Left hindlimb (tissue), 1 donor: Measurements from ENCODE around the gene ZBTB37.
"Not testable (repeated sequence)": the region's sequence is repeated elsewhere in the genome, so short reads cannot be mapped to it uniquely, and the experiment has no call there.

ENCODE experiments used
- DNase-seq: peaks from one replicate; pipeline ENCODE4 v3.0.0-alpha.2; 2018

Gene ZBTB37

DNA sequence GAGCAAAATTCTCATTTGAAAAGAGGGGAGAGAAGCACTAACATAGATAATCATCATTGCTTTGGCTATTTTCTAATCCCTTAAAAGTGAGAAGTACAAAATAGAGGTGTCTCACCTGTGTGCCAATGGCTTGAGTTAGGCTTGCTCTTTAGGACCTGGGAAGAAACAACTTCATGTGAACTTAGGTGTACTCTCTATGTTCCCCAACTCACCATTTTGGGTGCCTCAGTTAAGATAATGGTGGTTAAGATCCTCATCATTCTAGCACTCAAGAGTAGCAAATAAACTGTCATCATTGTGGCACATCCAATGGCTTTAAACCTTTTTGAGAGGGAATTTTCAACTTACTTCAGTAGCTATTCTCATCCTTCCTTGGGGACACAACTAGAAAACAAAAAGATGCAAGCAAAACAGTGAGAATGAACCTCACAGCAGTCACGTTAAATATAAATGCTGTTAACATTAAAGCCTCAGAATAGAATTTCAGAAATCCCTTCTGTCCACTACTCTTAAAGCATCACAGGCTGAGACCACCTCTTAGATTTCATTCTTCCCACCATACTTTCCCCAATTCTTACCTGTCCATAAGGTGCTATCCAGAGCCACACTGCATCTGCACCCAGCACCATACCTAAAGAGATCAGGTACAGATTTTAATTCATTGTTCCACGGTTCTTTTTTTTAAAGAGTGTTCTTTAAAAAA lies 1.6 kb upstream of the ZBTB37 start:
- no peak for DNase-seq

DNA sequence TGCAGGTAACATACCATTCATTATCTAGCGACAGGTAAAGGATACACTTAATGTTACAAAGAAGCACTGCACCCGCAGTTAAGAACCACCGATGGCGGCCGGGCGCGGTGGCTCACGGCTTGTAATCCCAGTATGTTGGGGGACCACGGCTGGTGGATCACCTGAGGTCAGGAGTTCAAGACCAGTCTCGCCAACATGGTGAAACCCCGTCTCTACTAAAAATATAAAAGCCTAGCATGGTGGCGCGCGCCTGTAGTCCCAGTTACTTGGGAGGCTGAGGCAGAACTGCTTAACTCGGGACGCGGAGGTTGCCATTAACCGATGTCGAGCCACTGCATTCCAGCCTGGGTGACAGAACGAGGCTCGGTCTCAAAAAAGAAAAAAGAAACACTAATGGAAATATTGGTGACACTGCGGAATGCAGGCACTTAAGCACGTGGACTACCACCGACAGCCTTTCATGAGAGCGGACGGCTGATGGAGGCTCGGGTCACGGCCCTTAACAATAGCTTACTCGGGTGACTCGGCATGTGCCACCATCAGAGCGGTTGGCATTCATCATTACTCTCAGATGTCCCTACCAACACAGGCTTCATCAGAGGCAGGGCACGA lies 933 bp upstream of the ZBTB37 start:
- DNase-seq: peak; percentile 47

DNA sequence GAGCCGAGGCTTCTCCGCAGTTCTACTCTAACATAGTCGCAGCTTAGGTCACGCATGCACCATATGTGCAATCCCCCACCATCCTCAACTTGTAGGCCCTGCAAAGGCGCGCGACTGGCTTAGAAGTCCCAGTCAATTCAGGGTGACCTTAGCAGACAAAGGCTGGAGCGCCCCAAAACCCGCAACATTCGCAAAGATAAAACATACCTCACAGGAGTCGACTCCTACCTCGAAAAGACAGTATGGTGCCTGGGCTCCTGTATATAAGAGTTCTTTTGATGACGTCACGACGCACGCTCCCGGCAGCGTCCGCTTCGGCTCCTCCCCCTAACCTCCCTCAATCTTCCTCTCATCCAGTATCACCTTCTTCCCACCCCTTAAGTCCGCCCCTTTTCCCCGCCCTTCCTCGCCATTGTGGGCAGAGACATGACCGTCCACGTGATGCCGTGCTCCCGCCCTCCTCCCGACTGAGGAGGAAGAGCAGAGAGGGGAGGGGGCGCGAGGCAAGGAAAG lies 371 bp upstream of the ZBTB37 start, which contains the start of gene GAS5:
Gene GAS5 (minus strand): TSS at position 237 of the 513 bp plus-strand sequence.
- DNase-seq: peak; percentile 100

DNA sequence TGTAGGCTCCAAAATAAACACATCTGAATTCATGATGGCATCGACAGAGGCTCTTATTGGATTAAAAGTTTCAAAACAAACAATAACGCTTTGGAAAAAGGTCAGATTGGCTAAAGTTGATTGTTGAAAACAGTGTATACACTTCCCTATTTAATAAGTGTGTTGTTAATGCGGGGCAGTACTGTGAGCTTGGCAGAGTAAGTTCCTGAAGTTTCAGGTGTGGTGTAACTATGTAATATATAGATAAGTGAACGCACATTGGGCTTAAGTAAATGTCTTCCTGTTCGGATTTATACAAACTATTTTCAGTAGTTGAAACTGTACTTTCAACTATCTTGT lies 810 bp downstream of the ZBTB37 start:
- DNase-seq: no peak

DNA sequence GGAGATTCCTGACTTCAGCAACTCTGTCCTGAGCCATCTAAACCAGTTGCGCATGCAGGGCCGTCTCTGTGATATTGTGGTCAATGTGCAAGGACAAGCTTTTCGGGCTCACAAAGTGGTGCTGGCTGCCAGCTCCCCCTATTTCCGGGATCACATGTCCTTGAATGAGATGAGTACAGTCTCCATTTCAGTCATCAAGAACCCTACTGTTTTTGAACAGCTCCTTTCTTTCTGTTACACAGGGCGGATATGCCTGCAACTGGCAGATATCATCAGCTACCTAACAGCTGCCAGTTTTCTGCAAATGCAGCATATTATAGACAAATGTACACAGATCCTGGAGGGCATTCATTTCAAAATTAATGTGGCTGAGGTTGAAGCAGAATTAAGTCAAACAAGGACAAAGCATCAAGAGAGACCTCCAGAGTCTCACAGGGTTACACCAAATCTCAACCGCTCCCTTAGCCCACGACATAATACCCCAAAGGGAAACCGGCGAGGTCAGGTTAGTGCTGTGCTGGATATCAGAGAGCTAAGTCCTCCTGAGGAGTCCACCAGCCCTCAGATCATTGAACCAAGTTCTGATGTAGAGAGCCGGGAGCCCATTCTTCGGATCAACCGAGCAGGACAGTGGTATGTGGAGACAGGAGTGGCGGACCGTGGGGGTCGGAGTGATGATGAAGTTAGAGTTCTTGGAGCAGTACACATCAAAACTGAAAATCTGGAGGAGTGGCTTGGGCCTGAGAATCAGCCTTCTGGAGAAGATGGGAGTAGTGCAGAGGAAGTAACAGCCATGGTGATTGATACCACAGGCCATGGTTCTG lies 2.3 kb downstream of the ZBTB37 start:
- DNase-seq: no peak

DNA sequence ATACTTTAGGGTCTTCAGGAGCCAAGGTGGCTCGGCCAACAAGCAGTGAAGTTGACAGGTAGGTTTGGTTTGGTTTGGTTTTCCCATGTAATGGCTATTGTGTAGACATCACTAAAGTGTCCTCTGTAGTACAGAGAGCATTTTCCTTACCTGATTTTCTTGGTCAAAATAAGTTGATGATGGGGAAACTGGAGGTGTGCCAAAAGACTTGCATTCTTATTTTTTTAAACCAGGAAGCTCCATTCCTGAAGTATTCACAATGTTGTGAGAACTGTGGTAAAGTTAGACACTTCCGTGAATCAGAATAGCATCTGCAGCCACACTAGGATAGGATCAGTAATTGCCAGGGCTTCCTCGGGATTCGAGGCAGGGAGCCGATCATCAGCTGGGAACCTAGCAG lies 2.9 kb downstream of the ZBTB37 start:
- DNase-seq: no peak

DNA sequence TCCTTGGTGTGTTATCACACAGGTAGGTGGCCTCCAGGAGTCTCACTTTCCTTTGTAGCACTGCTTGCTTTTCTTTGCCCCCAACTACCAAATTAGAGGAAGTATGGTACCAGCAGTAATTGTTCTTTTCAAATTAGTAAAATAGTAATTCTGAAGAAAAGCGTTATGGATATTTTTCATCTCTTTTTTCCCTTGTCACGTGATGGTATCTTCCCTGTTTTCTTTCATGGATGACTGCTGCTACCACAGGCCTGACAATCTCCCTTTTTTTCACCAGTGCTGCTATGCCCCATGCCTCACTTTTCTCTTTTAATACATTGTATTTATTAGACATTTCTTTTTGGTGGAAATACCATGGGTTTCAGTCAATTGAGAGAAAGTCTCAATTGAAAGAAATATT lies 3.3 kb downstream of the ZBTB37 start:
- no peak for DNase-seq

DNA sequence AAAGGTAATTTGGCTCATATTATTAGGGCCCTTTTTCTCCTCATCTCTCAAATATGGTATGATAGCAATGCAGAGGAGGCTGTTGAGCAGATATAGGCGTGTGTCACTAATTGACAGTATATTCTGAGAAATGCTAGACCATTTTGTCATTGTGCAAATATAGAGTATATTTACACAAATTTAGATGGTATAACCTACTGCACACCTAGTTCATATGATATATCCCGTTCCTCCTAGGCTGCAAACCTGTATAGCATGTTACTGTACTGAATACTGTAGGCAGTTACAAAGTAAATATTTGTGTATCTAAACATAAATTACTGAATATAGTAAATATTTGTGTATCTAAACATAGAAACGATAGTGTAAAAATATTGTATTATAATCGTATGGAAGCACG lies 8.6 kb downstream of the ZBTB37 start:
- DNase-seq: no peak

DNA sequence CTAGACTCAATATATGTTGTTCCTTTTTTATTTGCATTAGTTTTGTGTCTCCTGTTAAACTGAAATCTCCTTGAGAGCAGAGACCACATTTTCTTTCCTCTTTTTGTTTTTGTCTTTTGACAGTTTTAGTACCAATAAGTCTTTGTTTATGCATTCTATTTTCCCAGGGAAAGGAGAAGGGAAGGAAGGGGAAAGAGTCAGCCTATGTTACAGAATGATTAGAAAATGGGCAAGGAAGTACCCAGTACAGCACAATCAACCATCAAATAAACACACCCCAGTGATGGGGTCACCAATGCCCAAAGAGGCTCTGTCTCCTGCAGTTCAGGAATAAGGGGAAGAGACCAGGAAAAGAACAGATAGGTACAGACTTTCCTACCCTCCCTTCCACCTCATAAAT lies 10.1 kb downstream of the ZBTB37 start:
- no peak for DNase-seq

DNA sequence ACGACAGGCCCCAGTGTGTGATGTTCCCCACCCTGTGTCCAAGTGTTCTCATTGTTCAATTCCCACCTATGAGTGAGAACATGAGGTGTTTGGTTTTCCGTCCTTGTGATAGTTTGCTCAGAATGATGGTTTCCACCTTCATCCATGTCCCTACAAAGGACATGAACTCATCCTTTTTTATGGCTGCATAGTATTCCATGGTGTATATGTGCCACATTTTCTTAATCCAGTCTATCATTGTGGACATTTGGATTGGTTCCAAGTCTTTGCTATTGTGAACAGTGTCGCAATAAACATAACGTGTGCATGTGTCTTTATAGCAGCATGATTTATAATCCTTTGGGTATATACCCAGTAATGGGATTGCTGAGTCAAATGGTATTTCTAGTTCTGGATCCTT lies 12.9 kb downstream of the ZBTB37 start:
- not testable (repeated sequence) for DNase-seq

DNA sequence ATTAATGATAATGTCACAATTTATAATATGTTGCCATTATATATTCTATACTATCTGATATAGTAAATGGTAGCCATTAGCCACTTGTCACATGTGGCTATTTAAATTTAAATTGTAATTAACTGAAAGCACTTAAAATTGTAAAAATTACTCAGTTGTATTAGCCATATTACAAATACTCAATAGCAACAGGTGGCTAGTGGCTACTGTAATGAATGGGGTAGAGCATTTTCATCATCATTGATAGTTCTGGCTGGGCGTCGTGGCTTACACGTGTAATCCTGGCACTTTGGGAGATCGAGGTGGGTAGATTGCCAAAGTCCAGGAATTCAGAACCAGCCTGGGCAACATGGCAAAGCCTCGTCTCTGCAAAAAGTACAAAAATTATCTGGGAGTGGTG lies 16.5 kb downstream of the ZBTB37 start:
- DNase-seq: no peak

DNA sequence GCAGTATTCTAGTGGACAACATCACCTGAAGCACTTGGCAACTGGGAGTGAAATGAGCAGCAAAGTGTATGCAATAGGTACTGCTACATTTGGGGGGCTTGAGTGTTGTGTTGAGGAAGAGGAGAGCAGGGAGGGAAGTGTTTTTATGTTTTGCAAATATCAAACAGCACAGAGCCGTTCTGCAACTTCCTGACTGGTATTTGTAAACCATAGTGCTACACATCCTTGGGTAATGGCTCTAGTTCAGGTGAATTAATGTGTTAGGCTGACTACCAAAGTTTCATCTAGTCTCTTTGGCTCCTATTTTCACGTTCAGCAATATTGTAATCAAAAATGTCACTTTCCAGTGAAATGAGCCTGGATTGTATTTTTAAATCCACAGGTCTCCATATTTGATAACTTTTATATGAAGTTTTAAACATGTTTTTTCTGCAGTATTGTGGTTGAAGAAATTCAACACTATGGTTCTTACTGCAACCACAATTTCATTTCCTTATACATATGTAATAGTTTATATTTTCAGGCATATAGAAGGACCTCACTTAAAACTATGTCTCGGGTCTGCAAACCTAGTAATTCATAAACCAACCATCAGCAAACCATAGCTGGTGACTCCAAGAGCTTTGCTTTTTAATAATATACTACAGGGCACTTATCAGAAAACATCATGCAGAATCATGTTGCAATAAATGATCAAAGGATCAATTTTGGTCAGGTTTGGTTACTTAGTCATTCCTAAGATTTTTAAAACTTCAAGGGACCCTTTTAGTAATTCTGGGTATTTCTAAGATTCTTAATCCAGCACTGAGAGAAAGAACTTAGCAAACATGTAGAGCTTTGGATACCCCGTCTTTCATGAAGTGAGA lies 18.8 kb downstream of the ZBTB37 start:
- no peak for DNase-seq

DNA sequence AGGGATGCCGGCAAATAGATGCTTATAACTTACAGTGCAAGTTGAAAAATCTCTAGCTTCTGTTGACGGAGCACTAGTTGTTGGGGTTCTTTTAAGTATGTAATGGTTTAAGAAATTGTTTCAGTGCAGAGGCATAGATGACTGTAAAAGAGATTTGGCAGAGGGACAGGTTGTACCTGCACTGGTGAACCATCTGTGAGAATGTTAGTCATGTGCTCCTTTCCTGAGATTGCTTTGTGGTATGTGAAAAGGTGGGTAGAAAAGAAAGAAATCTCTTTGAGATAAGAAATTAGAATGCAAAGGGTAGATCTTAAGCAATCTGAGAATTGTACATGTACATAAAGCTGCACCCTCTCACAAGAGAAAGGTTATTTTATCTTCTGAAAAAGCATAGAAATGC lies 19.4 kb downstream of the ZBTB37 start:
- no peak for DNase-seq

DNA sequence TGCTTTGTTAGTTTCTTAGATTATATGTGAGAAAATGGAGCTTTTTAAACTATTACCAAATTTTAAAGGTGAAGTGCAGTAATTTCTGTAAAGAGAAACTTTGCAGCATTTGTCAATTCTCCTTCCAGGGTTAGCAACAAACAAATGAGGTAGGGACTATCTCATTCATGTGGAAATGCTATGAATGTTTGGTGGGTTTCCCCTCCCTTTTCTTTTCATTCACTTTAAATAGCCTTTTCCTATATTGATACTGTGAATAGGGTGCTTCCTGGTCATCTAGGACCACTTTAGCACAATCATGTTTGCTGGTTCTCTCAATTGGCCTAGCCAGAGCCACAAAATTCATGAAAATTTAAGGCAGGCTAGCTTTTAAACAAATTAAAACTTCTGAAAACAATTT lies 20.6 kb downstream of the ZBTB37 start:
- DNase-seq: no peak

DNA sequence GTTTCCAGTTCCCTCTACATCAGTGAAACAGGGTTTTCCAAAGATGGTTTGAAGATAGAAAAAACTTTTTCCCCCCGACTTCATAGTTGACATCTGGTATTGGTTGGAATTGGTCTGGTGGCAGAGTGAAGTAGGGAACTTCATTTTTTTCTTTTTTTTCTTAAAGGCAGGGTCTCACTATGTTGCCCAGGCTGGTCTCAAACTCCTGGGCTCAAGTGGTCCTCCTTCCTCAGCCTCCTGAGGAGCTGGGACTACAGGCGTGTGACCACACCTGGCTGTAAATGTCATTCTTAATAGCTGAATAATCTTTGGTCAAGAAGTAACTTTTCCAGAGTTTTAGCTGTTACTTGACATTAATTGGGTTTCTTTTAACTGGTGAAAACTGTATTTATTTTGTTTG lies 21.7 kb downstream of the ZBTB37 start:
- no peak for DNase-seq

DNA sequence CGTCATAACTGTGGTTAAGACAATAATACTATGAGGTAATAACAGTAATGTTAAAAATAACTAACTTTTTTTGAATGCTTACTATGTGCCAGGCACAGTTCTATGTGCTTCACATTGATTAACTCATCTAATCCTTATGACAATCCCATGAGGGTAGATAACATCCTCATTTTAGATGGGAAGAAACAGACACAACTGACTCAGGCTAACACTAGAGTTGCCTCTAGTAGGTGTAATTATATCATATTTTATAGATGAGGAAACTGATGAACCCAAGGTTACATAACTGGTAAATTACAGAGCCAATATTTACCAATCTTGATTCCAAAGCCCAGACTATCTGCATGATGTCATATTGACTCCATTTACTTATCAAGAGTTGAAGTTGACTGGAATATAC lies 25.4 kb downstream of the ZBTB37 start:
- no peak for DNase-seq

DNA sequence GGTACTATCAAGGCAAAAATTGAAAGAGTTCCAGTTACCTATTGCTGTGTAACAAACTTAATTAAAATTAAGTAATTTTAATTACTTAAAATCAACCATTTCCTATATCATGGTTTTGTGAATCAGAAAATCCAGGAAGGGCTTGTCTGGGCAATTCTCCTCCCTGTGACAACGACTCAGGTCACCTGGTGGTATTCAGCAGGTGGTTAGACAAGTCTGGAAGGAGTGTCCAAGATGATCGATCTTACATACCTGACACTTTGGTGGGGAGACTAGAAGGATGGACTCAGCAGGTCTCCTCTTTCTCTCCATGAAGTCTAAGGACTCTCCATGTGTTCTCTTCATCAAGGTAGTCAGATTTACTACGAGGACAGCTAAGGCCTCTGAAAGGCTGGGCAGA lies 26.0 kb downstream of the ZBTB37 start:
- DNase-seq: no peak

DNA sequence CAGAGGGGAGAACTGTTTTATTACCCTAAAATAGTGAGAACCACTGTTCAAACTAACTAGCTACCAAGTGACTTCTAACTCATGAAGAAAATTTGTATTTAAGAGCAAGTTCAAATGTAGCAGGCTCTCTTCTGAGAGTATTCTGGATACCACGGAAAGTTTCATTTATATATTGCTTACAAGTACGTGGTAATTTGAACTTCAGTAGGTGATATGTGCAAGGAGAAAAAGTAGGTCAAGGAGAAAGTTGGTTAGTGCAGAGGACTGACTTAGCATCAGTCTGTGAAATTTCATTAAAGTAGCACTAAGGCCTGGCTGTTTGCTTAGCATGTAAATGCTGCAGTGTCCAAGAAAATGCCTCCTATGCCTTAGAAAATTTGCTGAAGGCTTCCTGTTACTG lies 32.2 kb downstream of the ZBTB37 start:
- no peak for DNase-seq

DNA sequence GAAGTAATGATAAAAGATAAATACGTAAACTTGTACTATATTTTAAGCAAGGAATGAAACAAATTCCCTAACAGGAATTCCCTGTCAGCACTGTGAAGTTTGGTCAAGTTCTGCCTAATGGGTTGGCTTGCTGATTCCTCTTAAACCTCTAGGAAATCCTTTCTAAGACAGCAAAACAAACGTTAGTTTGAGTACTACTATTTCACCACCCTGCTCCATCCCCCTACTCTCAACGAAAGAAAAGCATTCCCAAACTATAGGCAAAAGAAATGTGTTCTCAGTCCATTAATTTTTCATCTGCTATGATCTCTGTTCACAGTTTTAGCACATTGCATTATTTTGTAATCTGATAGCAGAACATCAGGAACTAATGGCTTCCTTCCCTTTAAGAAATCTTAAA lies 32.8 kb downstream of the ZBTB37 start:
- DNase-seq: no peak

DNA sequence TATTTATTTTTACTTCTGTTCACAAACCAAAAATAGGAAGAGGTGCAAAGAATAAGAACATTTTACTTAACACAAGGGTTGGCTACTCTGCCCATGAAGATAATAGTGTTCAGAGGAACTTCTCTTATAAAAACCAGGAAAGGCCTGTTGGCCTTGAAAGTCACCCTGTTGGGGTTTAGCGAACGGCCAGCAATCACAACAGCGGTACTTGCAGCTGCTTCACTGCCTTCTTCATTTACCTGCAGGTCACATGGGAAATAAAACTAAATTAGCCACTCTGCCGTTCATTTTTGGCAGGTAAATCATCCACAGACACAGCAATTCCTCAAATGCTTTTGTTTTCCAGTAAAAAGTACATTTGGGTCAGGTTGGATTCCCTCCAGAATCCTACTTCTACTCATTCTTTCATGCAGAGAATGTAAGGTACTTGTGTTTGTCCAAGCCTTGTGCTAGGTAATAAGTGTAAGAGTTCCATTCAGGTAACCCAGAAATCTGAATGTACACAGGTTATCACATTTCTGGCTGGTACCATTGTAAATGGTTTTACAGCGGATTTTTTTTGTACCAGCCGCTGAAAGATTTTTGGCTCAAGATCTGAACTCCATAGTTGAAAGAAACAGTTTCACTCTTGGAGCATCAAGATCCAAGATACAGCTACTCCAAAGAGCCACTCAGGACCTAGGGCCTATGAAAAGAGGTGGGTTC lies 35.8 kb downstream of the ZBTB37 start:
- no peak for DNase-seq

DNA sequence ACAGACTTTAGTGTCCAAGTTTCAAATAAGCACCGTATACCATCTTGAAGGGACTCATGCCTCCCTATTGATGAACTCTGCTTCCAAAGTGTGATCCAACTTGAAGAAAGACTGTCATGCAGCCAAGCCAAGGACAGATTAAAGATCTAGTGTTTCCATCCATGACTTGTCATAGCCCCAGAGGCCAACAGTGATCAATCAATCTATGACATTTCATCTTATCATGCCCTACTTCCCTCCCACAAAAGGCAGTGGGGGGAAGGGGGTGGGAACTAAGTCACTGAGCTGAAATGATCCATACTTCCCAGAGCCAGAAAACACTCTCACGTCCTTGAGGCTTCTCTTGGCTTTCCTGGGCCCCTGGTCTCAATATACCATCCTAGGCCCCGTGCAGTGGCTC lies 44.9 kb downstream of the ZBTB37 start:
- no peak for DNase-seq

DNA sequence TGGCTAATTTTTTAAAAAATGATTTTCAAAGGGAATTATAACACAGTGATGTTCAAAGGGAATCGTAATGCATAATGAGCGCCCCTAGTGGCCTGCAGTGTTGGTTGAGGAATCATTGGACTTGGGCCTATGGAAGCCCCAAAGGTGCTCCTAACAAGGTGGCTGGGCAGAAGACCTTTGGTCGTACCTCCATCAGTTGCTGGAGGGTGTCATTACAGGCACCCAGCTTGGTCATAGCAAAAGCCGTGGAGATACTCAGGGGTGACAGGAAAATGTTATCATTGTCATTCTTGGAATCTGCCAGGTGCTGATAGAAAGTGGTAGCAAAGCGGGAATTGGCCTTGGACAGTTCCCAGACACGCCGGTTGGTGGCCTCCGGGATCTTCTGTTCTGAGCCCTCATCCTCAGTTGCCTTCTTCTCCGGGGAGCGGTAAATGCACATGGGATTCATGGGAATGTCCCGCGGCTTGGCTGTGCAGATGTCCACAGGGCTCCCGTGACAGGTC lies 46.2 kb downstream of the ZBTB37 start:
- no peak for DNase-seq
